Panc1 (cell line): ENCODE data around the gene TFCP2L1. TPM values are rescaled to one million over a fixed set of nuclear protein-coding genes. Genes with fewer than 3 reads are reported as not detected.

Source experiments
- ATAC-seq: fragments of 200-7000 bp; cut with Tn5 transposase; 2 replicates; pipeline ENCODE4 v1.9.1; 2020; ENCODE audit warnings: mild to moderate bottlenecking, moderate library complexity
- BruUV-seq: library from RNA; stranded (reverse); fragments of 400-500 nt; replicated peaks from 2 replicates; lab custom pipeline; 2021; lab: Mats Ljungman, UMichigan
- CTCF ChIA-PET: fragments of 300-600 bp; sonication (Branson Sonifier 250); formaldehyde crosslinking; loops from one replicate; lab custom pipeline; 2022; ENCODE audit warnings: antibody characterized with exemption; lab: Charles Lee
- POLR2A ChIA-PET: fragments of 300-600 bp; sonication (Branson Sonifier 250); formaldehyde crosslinking; loops from one replicate; lab custom pipeline; 2022; ENCODE audit warnings: antibody characterized with exemption; lab: Charles Lee
- DNase-seq: peaks from one replicate; pipeline ENCODE4 v3.0.0-alpha.2; 2010; ENCODE audit warnings: low read depth, low spot score
- H3K27ac ChIP-seq: 2 replicates; pipeline ENCODE4 v1.5.1; 2011; ENCODE audit warnings: mild to moderate bottlenecking, low read length, inconsistent platforms
- H3K27me3 ChIP-seq: fragments of 200-500 bp; sonication (Bioruptor generic); 2 replicates; pipeline ENCODE4 v1.6.0; 2014; ENCODE audit warnings: low read length, inconsistent platforms; ENCODE audit not compliant: control insufficient read depth, insufficient read depth
- H3K36me3 ChIP-seq: fragments of 200-500 bp; sonication (Bioruptor generic); 2 replicates; pipeline ENCODE4 v1.5.1; 2014; ENCODE audit warnings: inconsistent platforms, mild to moderate bottlenecking, low read length, moderate library complexity; ENCODE audit not compliant: control insufficient read depth, insufficient read depth
- H3K4me1 ChIP-seq: 2 replicates; pipeline ENCODE4 v1.5.1; 2011; ENCODE audit warnings: inconsistent platforms, mild to moderate bottlenecking, low read length, moderate library complexity; ENCODE audit not compliant: control insufficient read depth, insufficient read depth
- H3K4me3 ChIP-seq, 2 experiments: 2 replicates each; pipeline ENCODE4 v1.5.1; 2011 to 2012; ENCODE audit warnings: low read depth in 2 of 2, low read length in 2 of 2, mild to moderate bottlenecking in 2 of 2, inconsistent platforms in 1 of 2, moderate library complexity in 1 of 2
- H3K9me3 ChIP-seq: fragments of 200-500 bp; sonication (Bioruptor generic); 2 replicates; pipeline ENCODE4 v1.5.1; 2014; ENCODE audit warnings: low read depth, mild to moderate bottlenecking, inconsistent platforms, low read length, moderate library complexity; ENCODE audit not compliant: control insufficient read depth, insufficient read depth
- CTCF ChIP-seq: fragments of 450-650 bp; IDR thresholded peaks from 2 replicates; pipeline ENCODE4 v1.5.1; 2017; ENCODE audit warnings: mild to moderate bottlenecking
- POLR2AphosphoS5 ChIP-seq: IDR thresholded peaks from 2 replicates; pipeline ENCODE4 v1.6.1; 2012; ENCODE audit warnings: mild to moderate bottlenecking, low read depth, low read length, moderate library complexity
- SIN3A ChIP-seq: IDR thresholded peaks from 2 replicates; pipeline ENCODE4 v1.6.1; 2012; ENCODE audit warnings: low read depth, mild to moderate bottlenecking, low read length, moderate library complexity, borderline replicate concordance; ENCODE audit not compliant: insufficient read depth
- TCF7L2 ChIP-seq: IDR thresholded peaks from 2 replicates; pipeline ENCODE4 v1.6.1; 2011; ENCODE audit warnings: mild to moderate bottlenecking, low read depth, low read length, inconsistent platforms
- in situ Hi-C: cut with HindIII; loops from 2 replicates; pipeline ENCODE4 v1.10.0; 2016; ENCODE audit warnings: low sequenced_read_pairs, low pct_unique_long_range_greater_than_20kb
- intact Hi-C: fragments of 100-400 bp; cut with micrococcal nuclease; formaldehyde crosslinking; loops from one replicate; pipeline ENCODE4 v1.10.0; 2022; ENCODE audit not compliant: unreplicated experiment
- total RNA-seq: library from RNA; stranded (reverse); gene quantifications from one replicate; pipeline ENCODE4 v1.2.1, GENCODE V29; 2021; ENCODE audit not compliant: unreplicated experiment
- TF ChIP-seq, protein P1 (sequence below), 2 experiments: IDR thresholded peaks; 2 replicates each; pipeline ENCODE4 v1.6.1; 2011 to 2012; ENCODE audit warnings: low read depth in 2 of 2, control low read depth in 1 of 2, low read length in 1 of 2, mild to moderate bottlenecking in 1 of 2, moderate library complexity in 1 of 2; ENCODE audit not compliant: insufficient read depth in 1 of 2

Gene TFCP2L1
- total RNA-seq, 1 experiment from 2014 or later: 4.9 TPM

- Histone ChIP-seq H3K27me3 (no peaks in the 10 kb centered on the region), H3K36me3 (no peaks in the 10 kb centered on the region), H3K27ac (no peak overlapping the region), H3K9me3 (no peaks in the 10 kb centered on the region), H3K4me1 (no peaks in the 10 kb centered on the region), H3K4me3 (no peak overlapping the region)
- intact Hi-C loops (loop anchor here (10.0 kb wide), 1 partner anchor 230 kb away; no protein-coding TSS in a partner anchor), in situ Hi-C loops (no loop called here)
- DNase-seq: no peak
- BruUV-seq: no TSS peak
- TF ChIP-seq, protein P1, sequence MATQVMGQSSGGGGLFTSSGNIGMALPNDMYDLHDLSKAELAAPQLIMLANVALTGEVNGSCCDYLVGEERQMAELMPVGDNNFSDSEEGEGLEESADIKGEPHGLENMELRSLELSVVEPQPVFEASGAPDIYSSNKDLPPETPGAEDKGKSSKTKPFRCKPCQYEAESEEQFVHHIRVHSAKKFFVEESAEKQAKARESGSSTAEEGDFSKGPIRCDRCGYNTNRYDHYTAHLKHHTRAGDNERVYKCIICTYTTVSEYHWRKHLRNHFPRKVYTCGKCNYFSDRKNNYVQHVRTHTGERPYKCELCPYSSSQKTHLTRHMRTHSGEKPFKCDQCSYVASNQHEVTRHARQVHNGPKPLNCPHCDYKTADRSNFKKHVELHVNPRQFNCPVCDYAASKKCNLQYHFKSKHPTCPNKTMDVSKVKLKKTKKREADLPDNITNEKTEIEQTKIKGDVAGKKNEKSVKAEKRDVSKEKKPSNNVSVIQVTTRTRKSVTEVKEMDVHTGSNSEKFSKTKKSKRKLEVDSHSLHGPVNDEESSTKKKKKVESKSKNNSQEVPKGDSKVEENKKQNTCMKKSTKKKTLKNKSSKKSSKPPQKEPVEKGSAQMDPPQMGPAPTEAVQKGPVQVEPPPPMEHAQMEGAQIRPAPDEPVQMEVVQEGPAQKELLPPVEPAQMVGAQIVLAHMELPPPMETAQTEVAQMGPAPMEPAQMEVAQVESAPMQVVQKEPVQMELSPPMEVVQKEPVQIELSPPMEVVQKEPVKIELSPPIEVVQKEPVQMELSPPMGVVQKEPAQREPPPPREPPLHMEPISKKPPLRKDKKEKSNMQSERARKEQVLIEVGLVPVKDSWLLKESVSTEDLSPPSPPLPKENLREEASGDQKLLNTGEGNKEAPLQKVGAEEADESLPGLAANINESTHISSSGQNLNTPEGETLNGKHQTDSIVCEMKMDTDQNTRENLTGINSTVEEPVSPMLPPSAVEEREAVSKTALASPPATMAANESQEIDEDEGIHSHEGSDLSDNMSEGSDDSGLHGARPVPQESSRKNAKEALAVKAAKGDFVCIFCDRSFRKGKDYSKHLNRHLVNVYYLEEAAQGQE (IDR thresholded peaks at IDR 0.05; ENCODE audit: insufficient read depth in 1 of 2, low read depth in 2 of 2, low read length in 1 of 2): no peak
- TF ChIP-seq TCF7L2 (no peak), SIN3A (no peak), POLR2AphosphoS5 (no peak), CTCF (no peak)
- ChIA-PET POLR2A (no interaction called here), CTCF (no interaction called here)
- no peak for ATAC-seq
These were observed 39.6 kb upstream of the TFCP2L1 start for GRCh38 chr2:121324601-121325000.

DNA sequence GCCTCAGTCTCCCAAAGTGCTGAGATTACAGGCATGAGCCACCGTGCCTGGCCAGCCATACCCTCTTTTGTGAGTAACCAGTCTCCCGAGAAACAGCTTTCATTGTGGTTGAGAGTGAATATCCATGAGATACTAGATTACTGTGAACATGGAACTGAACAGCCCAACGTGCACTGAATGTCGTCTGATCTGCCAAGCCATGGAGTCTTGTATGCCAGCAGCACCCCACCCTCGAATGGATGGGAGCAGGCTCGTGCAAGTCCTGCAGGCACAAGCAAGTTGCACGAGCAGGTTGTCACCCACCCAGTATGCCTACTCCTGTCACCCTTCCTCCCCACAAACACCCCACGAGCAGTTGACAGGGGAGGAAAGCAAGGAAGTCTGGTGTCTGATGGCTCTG lies 36.5 kb upstream of the TFCP2L1 start:
- intact Hi-C loops: loop anchor here (10.0 kb wide), 1 partner anchor 227 kb away; no protein-coding TSS in a partner anchor
- Histone ChIP-seq H3K9me3 (no peaks in the 10 kb centered on the region), H3K27me3 (no peaks in the 10 kb centered on the region), H3K4me3 (no peak overlapping the region), H3K36me3 (no peaks in the 10 kb centered on the region), H3K27ac (no peak overlapping the region), H3K4me1 (no peaks in the 10 kb centered on the region)
- DNase-seq (no peak), ATAC-seq (no peak)
- ChIA-PET POLR2A (no interaction called here), CTCF (interaction anchor here (0.7 kb wide), 1 partner anchor 169 kb away, joined by 5 read pairs; no protein-coding TSS in a partner anchor)
- TF ChIP-seq CTCF (no peak), TCF7L2 (no peak), POLR2AphosphoS5 (no peak), SIN3A (no peak)
- TF ChIP-seq, protein P1 (IDR thresholded peaks at IDR 0.05; ENCODE audit: insufficient read depth in 1 of 2, low read depth in 2 of 2, low read length in 1 of 2): no peak
- in situ Hi-C loops: no loop called here
- no TSS peak for BruUV-seq
